ENCODE data around the gene CDKAL1.
"Not testable (repeated sequence)": the region's sequence is repeated elsewhere in the genome, so short reads cannot be mapped to it uniquely, and the experiment has no call there.

Gene CDKAL1

GRCh38 chr6:20712011-20712410, 177.8 kb downstream of the CDKAL1 start:
- DNase-seq, result no peak

DNA sequence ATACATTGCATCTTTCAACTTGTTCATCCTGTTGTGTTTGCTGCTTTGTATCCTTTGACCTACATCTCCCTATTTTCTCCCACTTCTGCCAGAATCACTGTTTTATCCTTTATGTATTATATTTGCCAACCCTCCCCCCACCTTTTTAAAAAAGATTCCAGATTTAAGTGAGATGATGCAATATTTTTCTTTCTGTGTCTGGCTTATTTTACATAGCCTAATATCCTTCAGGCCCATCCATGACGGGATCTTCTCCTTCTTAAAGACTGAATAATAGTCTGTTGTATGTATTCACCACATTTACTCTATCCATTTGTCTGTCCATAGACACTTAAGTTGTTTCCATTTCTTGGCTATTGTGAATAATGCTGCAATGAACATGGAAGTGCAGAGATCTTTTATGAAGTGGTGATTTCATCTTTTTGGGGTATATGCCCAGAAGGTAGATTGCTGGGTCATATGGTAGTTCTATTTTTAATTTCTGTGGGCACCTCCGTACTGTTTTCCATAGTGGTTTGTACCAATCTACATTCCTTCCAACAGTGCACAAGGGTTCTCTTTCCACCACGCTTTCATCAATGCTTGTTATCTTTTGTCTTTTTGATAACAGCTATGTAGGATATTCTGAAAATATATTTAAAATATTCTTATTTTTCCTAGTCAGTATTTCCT, 181.0 kb downstream of the CDKAL1 start:
- DNase-seq, result no peak

- no peak for DNase-seq
Measured at GRCh38 chr6:20716865-20717264, 182.6 kb downstream of the CDKAL1 start.

GRCh38 chr6:20717743-20718142, 183.5 kb downstream of the CDKAL1 start:
- no peak for DNase-seq

DNA sequence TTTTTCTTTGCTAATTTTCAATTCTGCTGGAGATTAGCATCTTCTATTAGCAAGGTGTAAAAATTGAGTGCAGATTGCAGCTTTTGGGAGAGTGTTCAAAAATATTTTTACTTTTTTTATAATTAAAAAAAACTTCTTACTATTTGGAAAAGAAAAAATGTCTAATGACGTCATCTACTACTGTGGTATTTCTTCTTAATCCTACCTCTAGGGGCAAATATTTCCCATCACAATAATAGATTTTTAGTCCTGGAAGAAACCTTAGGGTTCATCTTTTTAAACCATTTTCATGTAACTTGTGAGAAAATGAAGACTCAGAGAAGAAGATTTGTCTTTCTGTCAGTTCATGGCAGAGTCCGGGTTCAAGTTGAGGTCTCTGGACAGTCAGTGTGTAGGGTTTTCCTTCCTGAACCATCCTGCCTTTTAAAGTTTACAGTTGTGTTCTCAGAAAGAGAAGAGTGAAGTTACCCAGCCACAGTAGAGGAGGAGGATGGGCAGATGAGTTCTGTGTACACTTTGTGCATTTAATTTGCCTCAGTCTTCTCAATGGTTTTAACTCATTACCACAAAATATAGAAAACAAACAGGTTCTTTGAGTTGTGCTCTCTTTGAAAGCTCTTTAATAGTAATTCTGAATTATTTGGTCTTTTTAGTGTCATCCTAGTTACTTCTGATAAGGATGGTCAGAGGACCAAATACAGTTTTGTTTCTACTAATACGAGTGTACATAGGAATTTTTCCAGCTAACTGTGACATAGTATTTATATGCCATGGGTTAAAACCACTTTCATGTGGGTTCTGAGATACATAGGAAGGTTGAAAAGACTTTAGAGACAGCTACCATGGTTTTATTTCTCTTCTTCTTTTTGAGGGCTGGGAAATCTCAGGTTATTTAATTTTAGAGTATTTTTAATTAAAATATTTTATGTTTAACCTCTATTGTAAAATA, 184.7 kb downstream of the CDKAL1 start:
- DNase-seq, result no peak

- DNase-seq, result no peak
Measured at GRCh38 chr6:20719980-20720379, 185.7 kb downstream of the CDKAL1 start.

DNA sequence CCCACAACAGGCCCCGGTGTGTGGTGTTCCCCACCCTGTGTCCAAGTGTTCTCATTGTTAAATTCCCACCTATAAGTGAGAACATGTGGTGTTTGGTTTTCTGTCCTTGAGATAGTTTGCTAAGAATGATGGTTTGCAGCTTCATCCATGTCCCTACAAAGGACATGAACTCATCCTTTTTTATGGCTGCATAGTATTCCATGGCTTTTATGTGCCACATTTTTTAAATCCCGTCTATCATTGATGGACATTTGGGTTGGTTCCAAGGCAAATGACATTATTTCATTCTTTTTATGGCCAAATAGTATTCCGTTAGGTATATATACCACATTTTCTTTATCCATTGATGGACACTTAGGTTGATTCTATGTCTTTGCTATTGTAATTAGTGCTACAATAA, 186.9 kb downstream of the CDKAL1 start:
- not testable (repeated sequence) for DNase-seq

- no peak for DNase-seq
Measured at GRCh38 chr6:20722455-20722854, 188.2 kb downstream of the CDKAL1 start.

DNA sequence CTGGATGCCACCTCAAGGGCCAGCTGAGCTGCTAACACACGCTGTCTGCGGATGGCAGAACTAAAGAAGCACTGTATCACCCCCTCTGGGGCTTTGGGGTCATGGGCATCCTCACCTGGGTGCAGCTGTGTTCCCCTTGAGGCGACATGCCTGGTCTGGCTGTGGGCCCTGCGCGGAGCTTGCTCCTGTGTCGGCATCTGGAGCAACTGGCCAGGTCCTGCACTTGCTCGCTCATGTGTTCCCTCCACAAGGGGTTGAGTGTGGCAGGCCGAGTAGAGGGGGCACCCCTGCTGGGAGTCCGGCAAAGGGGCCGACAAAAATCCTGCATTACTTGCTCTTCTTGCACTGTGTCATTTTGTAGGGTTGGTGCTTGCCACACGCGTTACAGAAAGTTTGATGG, 189.0 kb downstream of the CDKAL1 start:
- DNase-seq, result no peak

DNA sequence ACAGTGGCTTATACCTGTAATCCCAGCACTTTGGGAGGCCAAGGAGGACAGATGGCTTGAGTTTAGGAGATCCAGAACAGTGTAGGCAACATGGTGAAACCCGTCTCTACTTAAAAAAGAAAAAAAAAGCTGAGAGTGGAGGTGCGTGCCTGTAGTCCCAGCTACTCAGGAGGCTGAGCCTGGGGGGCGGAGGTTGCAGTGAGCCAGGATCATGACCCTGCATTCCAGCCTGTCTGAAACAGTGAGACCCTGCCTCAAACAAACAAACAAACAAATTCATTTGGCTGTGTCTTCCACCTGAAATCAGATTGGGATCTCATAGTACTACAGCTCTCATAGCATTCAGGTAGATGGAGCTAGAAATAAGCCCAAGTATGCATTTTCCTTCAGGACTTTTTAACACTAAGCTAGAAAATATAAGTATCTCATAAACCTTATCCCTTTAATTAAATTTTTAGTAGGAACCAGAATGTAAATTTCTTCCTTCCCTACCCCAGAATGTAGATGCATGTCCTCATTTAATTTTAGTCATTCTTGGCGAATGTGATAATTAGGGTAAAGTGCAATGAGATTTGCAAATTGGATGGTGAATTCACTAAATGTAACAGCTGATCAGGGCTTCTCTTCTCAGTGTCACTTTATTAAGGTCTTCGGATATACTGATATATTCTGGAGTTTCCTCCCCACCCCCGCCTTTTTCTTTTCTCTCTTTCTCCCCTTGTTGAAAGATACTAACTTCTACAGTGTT, 190.4 kb downstream of the CDKAL1 start:
- no peak for DNase-seq

DNA sequence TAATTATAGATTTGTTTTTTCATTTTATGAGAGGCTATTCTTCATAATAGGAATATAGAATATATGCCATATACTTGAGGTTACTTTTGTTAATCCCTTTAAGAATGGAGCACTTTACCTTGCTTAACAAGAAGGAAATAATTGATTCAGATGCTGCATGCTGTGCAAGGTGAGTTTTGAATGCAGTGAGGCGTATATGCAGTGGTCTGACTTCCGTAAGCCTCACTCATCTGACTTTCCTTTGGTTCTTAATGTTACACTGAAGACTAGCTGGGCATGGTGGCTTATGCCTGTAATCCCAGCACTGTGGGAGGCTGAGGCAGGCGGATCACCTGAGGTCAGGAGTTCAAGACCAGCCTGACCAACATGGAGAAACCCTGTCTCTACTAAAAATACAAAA, 191.0 kb downstream of the CDKAL1 start:
- not testable (repeated sequence) for DNase-seq

DNA sequence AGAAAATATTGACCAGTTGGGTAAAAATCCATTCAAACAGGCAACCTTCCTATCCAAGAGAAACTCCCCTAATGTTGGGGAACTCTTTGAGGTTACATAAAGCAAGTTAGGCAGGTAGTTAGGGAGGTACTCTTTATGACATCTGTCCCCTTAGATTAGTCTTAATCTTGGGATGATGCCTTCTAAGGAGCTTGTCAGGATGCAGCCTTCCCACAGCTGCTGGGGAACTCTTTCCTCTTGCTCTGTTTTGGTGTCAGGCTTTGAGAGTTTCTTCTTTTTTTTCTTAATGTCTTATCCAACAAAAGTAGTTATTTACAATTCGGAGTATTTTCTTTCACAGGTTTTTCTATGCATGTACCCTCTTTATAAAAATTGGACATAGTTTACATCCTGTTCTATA, 194.8 kb downstream of the CDKAL1 start:
- no peak for DNase-seq

GRCh38 chr6:20732362-20732761, 198.1 kb downstream of the CDKAL1 start:
- DNase-seq, result not testable (repeated sequence)

DNA sequence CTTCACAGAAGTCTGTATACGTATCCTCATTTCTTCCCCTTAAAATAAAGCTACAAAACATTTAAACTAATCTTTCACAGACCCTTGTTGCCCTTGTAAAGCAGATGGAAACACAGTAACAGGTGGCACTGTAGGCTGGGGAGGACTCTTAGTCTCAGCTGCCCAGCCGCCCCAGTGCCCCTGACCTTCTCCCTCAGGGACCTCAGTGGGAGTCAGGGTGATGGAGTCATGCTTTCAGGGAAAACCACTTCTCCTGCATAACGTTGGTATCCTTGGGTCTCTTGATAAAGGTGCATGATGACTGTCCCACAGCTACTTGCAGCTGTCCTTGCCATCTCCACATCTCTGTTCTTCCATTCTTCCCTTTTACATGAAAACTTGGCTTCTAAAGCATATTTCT, 198.6 kb downstream of the CDKAL1 start:
- no peak for DNase-seq

- no peak for DNase-seq
Measured at GRCh38 chr6:20737912-20738311, 203.7 kb downstream of the CDKAL1 start.

DNA sequence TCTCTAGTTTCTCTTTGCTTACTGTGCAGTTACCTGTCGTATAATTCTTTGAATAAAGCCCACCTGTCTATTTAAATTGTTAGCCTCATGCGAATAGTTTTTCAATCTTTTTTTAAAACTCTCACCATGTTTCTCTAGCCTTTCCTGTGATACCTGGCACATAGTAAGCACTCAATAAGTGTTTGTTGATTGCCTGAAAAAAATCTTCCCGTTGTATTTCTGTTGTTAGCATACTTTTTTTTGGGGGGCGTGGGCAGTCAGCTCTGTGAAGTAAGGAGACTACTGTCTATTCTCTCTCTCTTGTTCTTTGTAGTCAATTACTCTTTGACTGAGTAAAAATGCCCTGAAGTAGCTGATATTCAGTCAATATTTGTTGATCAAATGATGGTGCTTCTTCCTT, 205.8 kb downstream of the CDKAL1 start:
- DNase-seq, result no peak

- no peak for DNase-seq
Measured at GRCh38 chr6:20740727-20741126, 206.5 kb downstream of the CDKAL1 start.

- no peak for DNase-seq
Measured at GRCh38 chr6:20741490-20741889, 207.2 kb downstream of the CDKAL1 start.

- no peak for DNase-seq
Measured at GRCh38 chr6:20744911-20745557, 210.8 kb downstream of the CDKAL1 start.

DNA sequence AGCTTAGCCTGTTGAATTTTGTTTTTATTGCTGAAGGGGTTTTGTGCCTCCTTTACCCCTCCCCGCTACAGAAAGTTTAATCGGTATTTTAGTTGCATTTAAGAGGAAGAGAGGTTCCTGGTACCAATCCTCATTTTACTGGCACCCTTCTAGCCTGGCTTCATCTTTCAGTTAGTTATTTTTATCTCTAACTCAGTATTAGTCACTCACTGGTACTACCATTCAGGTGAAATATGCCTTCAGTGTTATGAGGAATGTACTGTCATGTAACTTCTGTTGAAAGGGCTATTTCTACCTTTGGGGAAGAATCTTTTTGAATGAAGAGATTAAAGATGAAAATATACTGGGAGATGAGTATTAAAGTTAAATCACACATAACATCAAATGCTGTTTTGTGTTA, 211.8 kb downstream of the CDKAL1 start:
- no peak for DNase-seq

GRCh38 chr6:20746805-20747558, 212.7 kb downstream of the CDKAL1 start:
- DNase-seq, result no peak

- no peak for DNase-seq
Measured at GRCh38 chr6:20747991-20748390, 213.7 kb downstream of the CDKAL1 start.

Measured in amniotic stem cell (primary cell).